ENCODE measurements around the gene SMC4. TPM values are rescaled to one million over a fixed set of nuclear protein-coding genes. Genes with fewer than 3 reads are reported as not detected.
A peak's percentile ranks its signal among the peaks of the same experiment; 100 is the strongest.
"Not testable (repeated sequence)": the region's sequence is repeated elsewhere in the genome, so short reads cannot be mapped to it uniquely, and the experiment has no call there.

Gene SMC4
- 100 to 1,000 TPM; 187 to 189 TPM for total RNA-seq

- Mint-ChIP-seq H3K4me3 (peak within 1 kb of the TSS; percentile 92), H3K9me3 (no peaks in the 10 kb centered on the region), H3K4me1 (peaks cover 40% of the 10 kb centered on the region), H3K27ac (peak within 1 kb of the TSS; percentile 93), H3K27me3 (no peaks in the 10 kb centered on the region), H3K36me3 (peaks cover 40% of the 10 kb centered on the region)
- peak; percentile 89 for ATAC-seq (ENCODE audit: low read depth)
- peak; percentile 93 for DNase-seq
- POLR2A ChIA-PET: interaction anchor here (0.7 to 2.2 kb wide), 12 partner anchors 10 to 412 kb away, joined by 3 to 86 read pairs (median 4); partner anchors contain the start of genes KPNA4 and TRIM59
Observed at GRCh38 chr3:160399125-160400029, at the start of gene SMC4, which contains the start of gene IFT80. TSS of gene SMC4 (plus strand) at chr3:160399650. CDS start at chr3:160400827, 1,177 bp downstream. TSS of gene IFT80 (minus strand) at chr3:160399225. CDS start at chr3:160384600, 14,625 bp downstream.

DNA sequence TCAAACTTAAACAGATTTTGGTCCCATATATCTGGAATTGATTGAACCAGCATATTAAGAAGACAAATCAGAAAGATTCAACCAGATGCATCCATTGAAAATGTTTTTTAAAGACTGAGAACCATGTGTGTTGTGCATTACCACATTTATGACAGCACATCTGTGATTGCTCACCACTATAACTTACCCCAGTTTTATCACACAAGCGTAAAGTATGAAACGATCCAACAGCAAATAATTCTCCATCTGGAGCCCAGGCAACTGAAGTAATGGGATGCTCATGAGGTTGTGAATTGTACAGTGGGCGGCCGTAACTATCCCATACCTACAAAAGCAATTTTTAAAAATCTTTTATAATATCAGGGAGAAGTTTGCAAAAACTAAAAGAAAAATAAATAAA lies 43.6 kb upstream of the SMC4 start:
- Mint-ChIP-seq H3K4me1 (no peaks in the 10 kb centered on the region), H3K4me3 (no peak overlapping the region), H3K9me3 (no peaks in the 10 kb centered on the region), H3K27me3 (no peaks in the 10 kb centered on the region), H3K36me3 (peaks cover 20% of the 10 kb centered on the region), H3K27ac (no peak overlapping the region)
- ATAC-seq (ENCODE audit: low read depth) (no peak), DNase-seq (no peak)
- POLR2A ChIA-PET: no interaction called here

DNA sequence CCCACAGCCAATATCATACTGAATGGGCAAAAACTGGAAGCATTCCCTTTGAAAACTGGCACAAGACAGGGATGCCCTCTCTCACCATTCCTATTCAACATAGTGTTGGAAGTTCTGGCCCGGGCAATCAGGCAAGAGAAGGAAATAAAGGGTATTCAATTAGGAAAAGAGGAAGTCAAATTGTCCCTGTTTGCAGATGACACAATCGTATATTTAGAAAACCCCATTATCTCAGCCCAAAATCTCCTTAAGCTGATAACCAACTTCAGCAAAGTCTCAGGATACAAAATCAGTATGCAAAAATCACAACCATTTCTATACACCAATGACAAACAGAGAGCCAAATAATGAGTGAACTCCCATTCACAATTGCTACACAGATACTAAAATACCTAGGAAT lies 36.6 kb upstream of the SMC4 start:
- peaks cover 45% of the 10 kb centered on the region for H3K36me3 Mint-ChIP-seq
- H3K27me3 Mint-ChIP-seq; H3K9me3 Mint-ChIP-seq; H3K4me3 Mint-ChIP-seq; POLR2A ChIA-PET; ATAC-seq (ENCODE audit: low read depth); DNase-seq; H3K27ac Mint-ChIP-seq; H3K4me1 Mint-ChIP-seq: not testable (repeated sequence)

DNA sequence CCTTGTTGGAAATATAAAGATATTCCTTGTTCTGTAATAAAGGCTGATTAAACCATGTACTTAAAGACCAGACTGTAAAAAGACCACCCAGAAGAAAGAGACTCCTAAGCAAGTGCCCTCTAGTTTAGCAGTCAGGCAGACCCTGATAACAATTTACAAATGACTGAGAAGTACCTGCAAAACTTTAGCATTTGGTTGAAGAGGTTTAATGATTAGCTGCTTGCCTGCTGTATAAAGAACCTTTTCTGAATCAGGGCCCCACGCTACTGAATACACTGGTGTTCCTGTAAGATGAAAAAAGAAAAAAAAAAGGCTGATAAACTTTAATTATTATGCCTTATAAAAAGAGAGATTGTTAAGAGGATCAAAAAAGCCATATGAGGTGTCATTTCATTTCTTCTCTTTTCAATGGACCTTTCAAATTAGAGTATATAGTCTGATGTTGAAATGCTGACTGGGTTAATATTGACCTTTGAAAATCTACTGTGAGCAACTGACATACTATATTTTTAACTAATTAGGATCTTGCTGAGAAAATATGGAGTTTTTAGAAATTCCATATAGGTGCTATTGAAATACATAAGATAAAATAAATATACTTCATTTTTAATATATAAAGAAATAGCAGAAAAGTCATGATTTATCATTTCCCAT lies 33.5 kb upstream of the SMC4 start:
- POLR2A ChIA-PET: no interaction called here
- peaks cover 35% of the 10 kb centered on the region for H3K36me3 Mint-ChIP-seq
- H3K4me1 Mint-ChIP-seq: peaks cover 2% of the 10 kb centered on the region
- no peaks in the 10 kb centered on the region for H3K9me3 Mint-ChIP-seq
- no peak for DNase-seq
- no peak overlapping the region for H3K4me3 Mint-ChIP-seq
- H3K27ac Mint-ChIP-seq: no peak overlapping the region
- H3K27me3 Mint-ChIP-seq: no peaks in the 10 kb centered on the region
- ATAC-seq (ENCODE audit: low read depth): no peak

DNA sequence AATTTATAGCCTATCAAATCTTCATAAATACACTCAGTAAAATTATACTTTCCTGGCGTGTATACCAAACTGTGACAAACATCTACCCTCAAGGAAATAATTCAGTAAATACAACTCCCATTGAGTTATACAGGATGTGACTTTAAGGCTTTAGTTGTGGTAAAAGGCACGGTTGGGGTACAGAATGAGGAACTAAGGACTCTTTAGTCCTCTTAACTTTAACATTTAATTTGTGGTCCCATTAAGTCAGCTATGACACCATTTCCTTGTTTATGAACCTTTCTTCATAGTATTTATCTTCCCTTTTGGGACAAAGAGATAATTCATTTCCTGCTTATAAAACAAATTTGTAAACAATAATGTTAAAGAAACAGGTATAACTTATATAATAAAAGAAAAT lies 30.6 kb upstream of the SMC4 start:
- Mint-ChIP-seq H3K9me3 (no peaks in the 10 kb centered on the region), H3K4me3 (no peak overlapping the region), H3K4me1 (peaks cover 2% of the 10 kb centered on the region), H3K27me3 (no peaks in the 10 kb centered on the region), H3K36me3 (peaks cover 22% of the 10 kb centered on the region), H3K27ac (no peak overlapping the region)
- ATAC-seq (ENCODE audit: low read depth) (peak; percentile 36), DNase-seq (no peak)
- POLR2A ChIA-PET: interaction anchor here (0.6 kb wide), 1 partner anchor 81 kb away, joined by 3 read pairs; the partner anchor contains the start of gene TRIM59

DNA sequence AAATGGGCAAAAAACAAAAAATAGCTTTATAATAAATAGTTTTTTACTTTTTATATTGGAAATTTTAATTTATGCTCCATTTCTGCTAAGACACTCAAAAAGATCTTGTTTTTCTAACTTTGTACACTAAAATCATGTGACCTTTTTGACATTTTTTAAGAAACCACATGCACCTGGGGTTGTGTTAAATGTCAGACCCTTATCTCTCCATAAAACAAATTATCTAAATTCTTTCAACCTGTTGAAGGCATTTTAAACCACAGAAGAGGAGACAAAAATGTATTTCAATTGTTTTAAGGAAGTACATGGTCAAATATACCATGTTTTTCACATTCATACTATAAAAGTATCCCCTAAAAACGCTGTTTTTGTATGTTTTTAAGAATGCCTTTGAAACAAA lies 29.7 kb upstream of the SMC4 start:
- peaks cover 31% of the 10 kb centered on the region for H3K36me3 Mint-ChIP-seq
- H3K27me3 Mint-ChIP-seq: no peaks in the 10 kb centered on the region
- ATAC-seq (ENCODE audit: low read depth): no peak
- DNase-seq: no peak
- H3K9me3 Mint-ChIP-seq: no peaks in the 10 kb centered on the region
- no peak overlapping the region for H3K4me3 Mint-ChIP-seq
- peaks cover 2% of the 10 kb centered on the region for H3K4me1 Mint-ChIP-seq
- H3K27ac Mint-ChIP-seq: no peak overlapping the region
- POLR2A ChIA-PET: no interaction called here

- no peak overlapping the region for H3K27ac Mint-ChIP-seq
- POLR2A ChIA-PET: no interaction called here
- no peak overlapping the region for H3K4me3 Mint-ChIP-seq
- H3K4me1 Mint-ChIP-seq: peaks cover 2% of the 10 kb centered on the region
- H3K9me3 Mint-ChIP-seq: no peaks in the 10 kb centered on the region
- H3K27me3 Mint-ChIP-seq: no peaks in the 10 kb centered on the region
- ATAC-seq (ENCODE audit: low read depth) (no peak), DNase-seq (no peak)
- H3K36me3 Mint-ChIP-seq: peaks cover 25% of the 10 kb centered on the region
Observed at GRCh38 chr3:160370987-160371857, 28.2 kb upstream of the SMC4 start.

DNA sequence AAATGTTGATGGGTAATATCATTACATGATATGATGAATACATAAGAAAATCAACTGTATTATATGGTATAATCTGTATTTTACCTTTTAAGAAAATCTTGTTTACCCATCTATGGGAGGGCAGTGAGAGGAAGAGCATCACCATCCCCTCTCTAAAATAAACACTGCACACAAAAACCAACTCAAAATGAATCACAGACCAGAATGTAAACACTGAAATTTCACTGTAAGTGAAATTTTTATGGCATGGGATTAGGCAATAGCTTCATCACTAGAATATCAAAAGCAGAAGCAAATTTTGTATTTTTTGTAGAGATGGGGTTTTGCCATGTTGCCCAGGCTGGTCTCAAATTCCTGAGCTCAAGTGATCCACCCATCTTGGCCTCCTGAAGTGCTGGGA lies 26.7 kb upstream of the SMC4 start:
- H3K27ac Mint-ChIP-seq: no peak overlapping the region
- DNase-seq: no peak
- no peak overlapping the region for H3K4me3 Mint-ChIP-seq

GRCh38 chr3:160373655-160374054 lies 25.8 kb upstream of the SMC4 start:
- H3K27ac Mint-ChIP-seq: no peak overlapping the region
- DNase-seq (no peak), ATAC-seq (ENCODE audit: low read depth) (no peak)
- H3K4me3 Mint-ChIP-seq: no peak overlapping the region
- H3K9me3 Mint-ChIP-seq: no peaks in the 10 kb centered on the region
- peaks cover 24% of the 10 kb centered on the region for H3K36me3 Mint-ChIP-seq
- POLR2A ChIA-PET: no interaction called here
- H3K4me1 Mint-ChIP-seq: peaks cover 2% of the 10 kb centered on the region
- H3K27me3 Mint-ChIP-seq: no peaks in the 10 kb centered on the region

More for the DNA sequence above, 26.7 kb upstream of the SMC4 start:
- POLR2A ChIA-PET: no interaction called here
- Mint-ChIP-seq H3K4me1 (peaks cover 2% of the 10 kb centered on the region), H3K27me3 (no peaks in the 10 kb centered on the region), H3K36me3 (peaks cover 24% of the 10 kb centered on the region), H3K9me3 (no peaks in the 10 kb centered on the region)
- ATAC-seq (ENCODE audit: low read depth): no peak

- POLR2A ChIA-PET: no interaction called here
- DNase-seq: no peak
- Mint-ChIP-seq H3K4me1 (no peaks in the 10 kb centered on the region), H3K27ac (no peak overlapping the region), H3K4me3 (no peak overlapping the region), H3K9me3 (no peaks in the 10 kb centered on the region), H3K27me3 (no peaks in the 10 kb centered on the region), H3K36me3 (peaks cover 24% of the 10 kb centered on the region)
- no peak for ATAC-seq (ENCODE audit: low read depth)
Observed at GRCh38 chr3:160374472-160374871, 25.0 kb upstream of the SMC4 start.

DNA sequence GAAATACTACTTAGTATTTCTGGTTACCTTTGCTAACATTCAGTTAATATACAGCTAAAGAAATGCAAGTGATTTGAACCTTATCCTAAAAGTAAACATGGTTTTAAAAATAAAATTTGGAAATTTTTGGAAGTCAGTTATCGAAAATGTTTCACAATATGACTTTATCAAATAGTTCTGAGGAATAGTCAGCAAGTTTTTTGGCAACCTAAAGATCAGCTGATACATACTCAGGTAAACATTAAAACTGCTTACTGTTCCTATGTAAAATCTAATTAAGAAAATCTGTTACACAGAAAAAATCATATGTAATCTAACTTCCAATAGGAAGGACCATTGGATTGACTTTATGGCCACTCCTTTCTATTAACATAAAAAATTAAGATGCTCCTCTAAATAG lies 24.5 kb upstream of the SMC4 start:
- no peak for ATAC-seq (ENCODE audit: low read depth)

GRCh38 chr3:160376681-160377080 lies 22.8 kb upstream of the SMC4 start:
- peaks cover 27% of the 10 kb centered on the region for H3K36me3 Mint-ChIP-seq
- H3K9me3 Mint-ChIP-seq: no peaks in the 10 kb centered on the region
- no peak overlapping the region for H3K27ac Mint-ChIP-seq
- ATAC-seq (ENCODE audit: low read depth): no peak
- no peak for DNase-seq
- H3K4me3 Mint-ChIP-seq: no peak overlapping the region
- no peaks in the 10 kb centered on the region for H3K4me1 Mint-ChIP-seq
- POLR2A ChIA-PET: no interaction called here
- no peaks in the 10 kb centered on the region for H3K27me3 Mint-ChIP-seq

More for the DNA sequence above, 24.5 kb upstream of the SMC4 start:
- no peaks in the 10 kb centered on the region for H3K27me3 Mint-ChIP-seq
- peaks cover 26% of the 10 kb centered on the region for H3K36me3 Mint-ChIP-seq
- DNase-seq: no peak
- H3K4me1 Mint-ChIP-seq: no peaks in the 10 kb centered on the region
- no peaks in the 10 kb centered on the region for H3K9me3 Mint-ChIP-seq
- no peak overlapping the region for H3K27ac Mint-ChIP-seq
- H3K4me3 Mint-ChIP-seq: no peak overlapping the region
- POLR2A ChIA-PET: no interaction called here
